Measurements from ENCODE around the gene STIMATE. TPM values are rescaled to one million over a fixed set of nuclear protein-coding genes. Genes with fewer than 3 reads are reported as not detected.

Gene STIMATE
- total and polyA plus RNA-seq, 10 of the 15 experiments (the other 5 are each of a cell fraction or from before 2014, with no cell fraction given) = 0.24 to 24.1 (median 15.4) TPM

GRCh38 chr3:52907497-52907896, 10.1 kb upstream of the STIMATE start:
- Histone ChIP-seq H3K36me3 (ENCODE audit: control insufficient read depth in 2 of 2, insufficient read depth in 2 of 2, low read length in 1 of 2) (peaks cover 0 to 4% of the 10 kb centered on the region in 2 experiments; a peak in 1 of 4 replicates), H3K9ac (ENCODE audit: control insufficient read depth, insufficient read depth, low read length) (no peak overlapping the region), H3K79me2 (ENCODE audit: control insufficient read depth, insufficient read depth, low read length) (no peaks in the 10 kb centered on the region), H3K4me1 (ENCODE audit: control insufficient read depth, insufficient read depth, low read length) (no peaks in the 10 kb centered on the region), H3K9me3 (replicated peaks; ENCODE audit: control insufficient read depth, insufficient read depth, low read length) (no peaks in the 10 kb centered on the region), H3K27ac (ENCODE audit: control insufficient read depth, insufficient read depth) (no peak overlapping the region), H3K4me3 (no peak overlapping the region), H4K20me1 (ENCODE audit: control insufficient read depth, insufficient read depth) (no peaks in the 10 kb centered on the region), H3K4me2 (ENCODE audit: control insufficient read depth, insufficient read depth) (no peak overlapping the region), H2AFZ (ENCODE audit: control insufficient read depth, low read depth, low read length) (no peak overlapping the region), H3K27me3 (replicated peaks in 1 of 2; ENCODE audit: control insufficient read depth in 2 of 2, insufficient read depth in 2 of 2, low read length in 1 of 2) (no peaks in the 10 kb centered on the region)
- 96% methylated on average over 5 of the region's 5 CpGs for WGBS (ENCODE audit: insufficient coverage, insufficient replicate concordance, low lambda C conversion rate, missing lambda C conversion rate)
- no peak for FAIRE-seq
- ATAC-seq = no peak
- SMC1A ChIA-PET (ENCODE audit: uncharacterized antibody, unreplicated experiment) = no interaction called here
- BruUV-seq (replicated peaks) = no TSS peak
- RAD21 ChIA-PET (ENCODE audit: unreplicated experiment) = interaction anchor here (0.6 kb wide), 1 partner anchor 393 kb away, joined by 3 read pairs; no protein-coding TSS in a partner anchor
- CTCF ChIA-PET = interaction anchor here (0.6 to 1.5 kb wide), 6 partner anchors 11 to 713 kb away, joined by 3 to 7 read pairs (median 3); no protein-coding TSS in a partner anchor
- in situ Hi-C loops (cut with MboI) (no loop called here), intact Hi-C loops (cut with micrococcal nuclease; ENCODE audit: unreplicated experiment) (no loop called here)
- TF ChIP-seq ATF3 (IDR thresholded peaks at IDR 0.05; ENCODE audit: borderline replicate concordance, extremely low read depth, low read depth, low read length) (no peak), SKIL (IDR thresholded peaks at IDR 0.05; ENCODE audit: low read depth, poor library complexity, severe bottlenecking) (no peak), CBX3 (IDR thresholded peaks at IDR 0.05; ENCODE audit: borderline replicate concordance, low read depth) (no peak), STAT1 (conservative IDR thresholded peaks at IDR 0.05) (no peak), ZBTB4 (CRISPR knock-in tag; IDR thresholded peaks at IDR 0.05) (no peak), HDAC6 (IDR thresholded peaks at IDR 0.05; ENCODE audit: unreplicated experiment) (no peak), REST (IDR thresholded peaks at IDR 0.05; ENCODE audit: low read depth, low read length) (no peak), CEBPZ (IDR thresholded peaks at IDR 0.05; ENCODE audit: low read depth, low read length) (no peak), SMARCA5 (IDR thresholded peaks at IDR 0.05) (no peak), IRF4 (IDR thresholded peaks at IDR 0.05; ENCODE audit: low read depth, low read length) (no peak), NR2F1 (conservative IDR thresholded peaks at IDR 0.05) (no peak)
- POLR2A ChIA-PET = interaction anchor here (1.0 to 1.4 kb wide), 2 partner anchors 10 to 78 kb away, joined by 3 read pairs; partner anchors contain the start of gene STIMATE
- DNase-seq (ENCODE audit: low read depth, low spot score) = no peak

Measured in GM12878 (cell line).